ENCODE measurements around the gene ALK. TPM values are rescaled to one million over a fixed set of nuclear protein-coding genes. Genes with fewer than 3 reads are reported as not detected.

ALK gene
- total and polyA plus RNA-seq, 10 of the 15 experiments (the other 5 are each of a cell fraction or from before 2014, with no cell fraction given) = 0.11 TPM; not detected in 9

GRCh38 chr2:29799628-29800027, 121.8 kb downstream of the ALK start (continued):
- TF ChIP-seq, protein P1, sequence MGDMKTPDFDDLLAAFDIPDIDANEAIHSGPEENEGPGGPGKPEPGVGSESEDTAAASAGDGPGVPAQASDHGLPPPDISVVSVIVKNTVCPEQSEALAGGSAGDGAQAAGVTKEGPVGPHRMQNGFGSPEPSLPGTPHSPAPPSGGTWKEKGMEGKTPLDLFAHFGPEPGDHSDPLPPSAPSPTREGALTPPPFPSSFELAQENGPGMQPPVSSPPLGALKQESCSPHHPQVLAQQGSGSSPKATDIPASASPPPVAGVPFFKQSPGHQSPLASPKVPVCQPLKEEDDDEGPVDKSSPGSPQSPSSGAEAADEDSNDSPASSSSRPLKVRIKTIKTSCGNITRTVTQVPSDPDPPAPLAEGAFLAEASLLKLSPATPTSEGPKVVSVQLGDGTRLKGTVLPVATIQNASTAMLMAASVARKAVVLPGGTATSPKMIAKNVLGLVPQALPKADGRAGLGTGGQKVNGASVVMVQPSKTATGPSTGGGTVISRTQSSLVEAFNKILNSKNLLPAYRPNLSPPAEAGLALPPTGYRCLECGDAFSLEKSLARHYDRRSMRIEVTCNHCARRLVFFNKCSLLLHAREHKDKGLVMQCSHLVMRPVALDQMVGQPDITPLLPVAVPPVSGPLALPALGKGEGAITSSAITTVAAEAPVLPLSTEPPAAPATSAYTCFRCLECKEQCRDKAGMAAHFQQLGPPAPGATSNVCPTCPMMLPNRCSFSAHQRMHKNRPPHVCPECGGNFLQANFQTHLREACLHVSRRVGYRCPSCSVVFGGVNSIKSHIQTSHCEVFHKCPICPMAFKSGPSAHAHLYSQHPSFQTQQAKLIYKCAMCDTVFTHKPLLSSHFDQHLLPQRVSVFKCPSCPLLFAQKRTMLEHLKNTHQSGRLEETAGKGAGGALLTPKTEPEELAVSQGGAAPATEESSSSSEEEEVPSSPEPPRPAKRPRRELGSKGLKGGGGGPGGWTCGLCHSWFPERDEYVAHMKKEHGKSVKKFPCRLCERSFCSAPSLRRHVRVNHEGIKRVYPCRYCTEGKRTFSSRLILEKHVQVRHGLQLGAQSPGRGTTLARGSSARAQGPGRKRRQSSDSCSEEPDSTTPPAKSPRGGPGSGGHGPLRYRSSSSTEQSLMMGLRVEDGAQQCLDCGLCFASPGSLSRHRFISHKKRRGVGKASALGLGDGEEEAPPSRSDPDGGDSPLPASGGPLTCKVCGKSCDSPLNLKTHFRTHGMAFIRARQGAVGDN (IDR thresholded peaks at IDR 0.05) = no peak
- no peak for TF ChIP-seq PML (IDR thresholded peaks at IDR 0.05; ENCODE audit: low read length)
- no peak for TF ChIP-seq YBX1 (IDR thresholded peaks at IDR 0.05)
- TF ChIP-seq YY1 (IDR thresholded peaks at IDR 0.05; ENCODE audit: low read depth, low read length) = no peak

DNA sequence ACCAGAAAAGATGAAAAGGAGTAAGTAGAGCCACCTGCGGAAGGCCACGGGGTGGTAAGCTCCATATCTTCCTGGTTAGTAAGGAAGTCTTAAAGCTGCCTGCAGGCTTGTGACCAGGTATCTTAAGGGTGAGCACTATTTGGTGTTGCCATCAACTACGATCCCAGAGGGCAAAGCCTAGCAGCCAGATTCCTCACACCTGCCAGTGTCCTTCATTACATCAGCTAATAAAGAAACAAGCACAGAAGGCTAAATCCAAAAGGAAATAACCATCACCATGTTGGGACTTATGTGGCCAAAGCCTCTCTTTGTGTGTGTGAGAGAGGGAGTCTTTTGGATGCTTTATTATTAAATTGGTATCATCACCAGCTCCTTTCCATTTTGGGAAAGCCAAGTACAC, 123.5 kb downstream of the ALK start:
- H3K79me2 ChIP-seq (ENCODE audit: control insufficient read depth, insufficient read depth, low read length) = no peaks in the 10 kb centered on the region
- FAIRE-seq (no peak), DNase-seq (ENCODE audit: low read depth, low spot score) (no peak), ATAC-seq (no peak)
- no peak overlapping the region for H3K27ac ChIP-seq (ENCODE audit: control insufficient read depth, insufficient read depth)
- in situ Hi-C loops (cut with MboI) (no loop called here), intact Hi-C loops (cut with micrococcal nuclease; ENCODE audit: unreplicated experiment) (no loop called here)
- POLR2A ChIA-PET = no interaction called here
- H3K9ac ChIP-seq (ENCODE audit: control insufficient read depth, insufficient read depth, low read length) = no peak overlapping the region
- H3K4me2 ChIP-seq (ENCODE audit: control insufficient read depth, insufficient read depth) = no peak overlapping the region
- no peaks in the 10 kb centered on the region for H3K9me3 ChIP-seq (replicated peaks; ENCODE audit: control insufficient read depth, insufficient read depth, low read length)
- H3K4me3 ChIP-seq = no peak overlapping the region
- CTCF ChIA-PET = interaction anchor here (0.5 kb wide), 1 partner anchor 324 kb away, joined by 3 read pairs; no protein-coding TSS in a partner anchor
- H3K36me3 ChIP-seq (ENCODE audit: control insufficient read depth in 2 of 2, insufficient read depth in 2 of 2, low read length in 1 of 2) = no peaks in the 10 kb centered on the region
- no peak overlapping the region for H2AFZ ChIP-seq (ENCODE audit: control insufficient read depth, low read depth, low read length)
- H4K20me1 ChIP-seq (ENCODE audit: control insufficient read depth, insufficient read depth) = no peaks in the 10 kb centered on the region
- 36% methylated on average over 3 of the region's 3 CpGs for WGBS (ENCODE audit: insufficient coverage, insufficient replicate concordance, low lambda C conversion rate, missing lambda C conversion rate)
- TF ChIP-seq JUNB (IDR thresholded peaks at IDR 0.05) (no peak), PKNOX1 (IDR thresholded peaks at IDR 0.05) (no peak), ZNF622 (IDR thresholded peaks at IDR 0.05) (no peak), SPI1 (IDR thresholded peaks at IDR 0.05; ENCODE audit: borderline replicate concordance, insufficient read depth, low read depth, low read length) (no peak), RCOR1 (conservative IDR thresholded peaks at IDR 0.05; ENCODE audit: low read depth, low read length) (no peak), SIN3A (IDR thresholded peaks at IDR 0.05; ENCODE audit: low read depth, low read length) (no peak)
- RAD21 ChIA-PET (ENCODE audit: unreplicated experiment) = no interaction called here
- no peaks in the 10 kb centered on the region for H3K27me3 ChIP-seq (replicated peaks in 1 of 2; ENCODE audit: control insufficient read depth in 2 of 2, insufficient read depth in 2 of 2, low read length in 1 of 2)
- SMC1A ChIA-PET (ENCODE audit: uncharacterized antibody, unreplicated experiment) = no interaction called here
- H3K4me1 ChIP-seq (ENCODE audit: control insufficient read depth, insufficient read depth, low read length) = no peaks in the 10 kb centered on the region
- no TSS peak for BruUV-seq (replicated peaks)

All from GM12878 (cell line).